ENCODE results near the gene GSG1.

GRCh38 chr12:13091832-13092231, 11.6 kb downstream of the GSG1 start:
- TF ChIP-seq FOXM1 (IDR thresholded peaks at IDR 0.05; ENCODE audit: borderline replicate concordance) (no peak), FOXA1 (IDR thresholded peaks at IDR 0.05) (no peak), FOXK2 (IDR thresholded peaks at IDR 0.05) (no peak), LEF1 (IDR thresholded peaks at IDR 0.05; ENCODE audit: borderline replicate concordance) (no peak)

All from HEK293T (cell line).